ENCODE data around the gene EXOG.

Gene EXOG

GRCh38 chr3:38515367-38515766 is 19.2 kb downstream of the EXOG start:
- Histone ChIP-seq H3K79me1 (ENCODE audit: low read length) (no peaks in the 10 kb centered on the region), H2BK120ac (ENCODE audit: insufficient read depth, low read length, poor library complexity) (no peak overlapping the region), H2BK5ac (ENCODE audit: low read depth, low read length, poor library complexity) (no peak overlapping the region), H2AK5ac (ENCODE audit: low read length) (no peak overlapping the region), H4K12ac (ENCODE audit: low read depth, low read length) (no peak overlapping the region), H4K8ac (ENCODE audit: low read depth, low read length) (no peak overlapping the region), H4K91ac (ENCODE audit: low read depth, low read length) (no peak overlapping the region), H2BK12ac (ENCODE audit: low read length) (no peak overlapping the region), H3K4ac (ENCODE audit: low read depth, low read length) (no peak overlapping the region), H3K4me3 (ENCODE audit: low read depth, low read length) (no peak overlapping the region), H3K79me2 (ENCODE audit: control insufficient read depth, insufficient read depth, low read length, poor library complexity) (no peaks in the 10 kb centered on the region), H3K9me3 (ENCODE audit: insufficient read depth, low read depth, low read length) (peaks cover 2% of the 10 kb centered on the region), H3K27ac (ENCODE audit: low read depth, low read length) (no peak overlapping the region), H3K36me3 (ENCODE audit: control insufficient read depth in 1 of 2, insufficient read depth in 2 of 2, low read length in 2 of 2) (peaks cover 5 to 9% of the 10 kb centered on the region in 2 experiments), H3K4me2 (ENCODE audit: low read length) (no peak overlapping the region), H3K9ac (ENCODE audit: low read length) (no peak overlapping the region), H3K4me1 (ENCODE audit: control insufficient read depth in 1 of 2, insufficient read depth in 2 of 2, low read length in 2 of 2) (no peaks in the 10 kb centered on the region), H3K23ac (ENCODE audit: low read length) (no peak overlapping the region), H2AFZ (ENCODE audit: insufficient read depth, low read length, poor library complexity) (no peak overlapping the region), H3K27me3 (ENCODE audit: insufficient read depth, low read length) (no peaks in the 10 kb centered on the region), H3K18ac (ENCODE audit: low read length) (no peak overlapping the region), H3K14ac (ENCODE audit: low read length) (no peak overlapping the region)
- no CpG with 5 or more reads among the region's 7 CpGs for WGBS (ENCODE audit: extremely low coverage, insufficient coverage, insufficient read length)
- DNase-seq: no peak

- Histone ChIP-seq H2BK120ac (ENCODE audit: insufficient read depth, low read length, poor library complexity) (no peak overlapping the region), H4K12ac (ENCODE audit: low read depth, low read length) (no peak overlapping the region), H3K9ac (ENCODE audit: low read length) (no peak overlapping the region), H3K18ac (ENCODE audit: low read length) (no peak overlapping the region), H3K4ac (ENCODE audit: low read depth, low read length) (no peak overlapping the region), H3K4me2 (ENCODE audit: low read length) (no peak overlapping the region), H2BK5ac (ENCODE audit: low read depth, low read length, poor library complexity) (no peak overlapping the region), H3K9me3 (ENCODE audit: insufficient read depth, low read depth, low read length) (peaks cover 2% of the 10 kb centered on the region), H3K79me1 (ENCODE audit: low read length) (no peaks in the 10 kb centered on the region), H3K27me3 (ENCODE audit: insufficient read depth, low read length) (no peaks in the 10 kb centered on the region), H4K91ac (ENCODE audit: low read depth, low read length) (no peak overlapping the region), H3K4me3 (ENCODE audit: low read depth, low read length) (no peak overlapping the region), H2AFZ (ENCODE audit: insufficient read depth, low read length, poor library complexity) (no peak overlapping the region), H3K4me1 (ENCODE audit: control insufficient read depth in 1 of 2, insufficient read depth in 2 of 2, low read length in 2 of 2) (no peaks in the 10 kb centered on the region), H2AK5ac (ENCODE audit: low read length) (no peak overlapping the region), H3K79me2 (ENCODE audit: control insufficient read depth, insufficient read depth, low read length, poor library complexity) (no peaks in the 10 kb centered on the region), H3K14ac (ENCODE audit: low read length) (no peak overlapping the region), H2BK12ac (ENCODE audit: low read length) (no peak overlapping the region), H3K23ac (ENCODE audit: low read length) (no peak overlapping the region), H4K8ac (ENCODE audit: low read depth, low read length) (no peak overlapping the region), H3K36me3 (ENCODE audit: control insufficient read depth in 1 of 2, insufficient read depth in 2 of 2, low read length in 2 of 2) (peaks cover 5 to 9% of the 10 kb centered on the region in 2 experiments), H3K27ac (ENCODE audit: low read depth, low read length) (no peak overlapping the region)
- no CpG with 5 or more reads among the region's 1 CpG for WGBS (ENCODE audit: extremely low coverage, insufficient coverage, insufficient read length)
- DNase-seq: no peak
Measured at GRCh38 chr3:38516669-38517068, 20.5 kb downstream of the EXOG start.

- peaks cover 2% of the 10 kb centered on the region for H3K9me3 ChIP-seq (ENCODE audit: insufficient read depth, low read depth, low read length)
- no peak overlapping the region for H3K9ac ChIP-seq (ENCODE audit: low read length)
- H3K4me2 ChIP-seq (ENCODE audit: low read length): no peak overlapping the region
- H3K4ac ChIP-seq (ENCODE audit: low read depth, low read length): no peak overlapping the region
- no CpG with 5 or more reads among the region's 1 CpG for WGBS (ENCODE audit: extremely low coverage, insufficient coverage, insufficient read length)
- H2BK5ac ChIP-seq (ENCODE audit: low read depth, low read length, poor library complexity): no peak overlapping the region
- no peak overlapping the region for H4K12ac ChIP-seq (ENCODE audit: low read depth, low read length)
- no peak for DNase-seq
- H3K4me3 ChIP-seq (ENCODE audit: low read depth, low read length): no peak overlapping the region
- no peak overlapping the region for H2AK5ac ChIP-seq (ENCODE audit: low read length)
- no peaks in the 10 kb centered on the region for H3K79me1 ChIP-seq (ENCODE audit: low read length)
- no peaks in the 10 kb centered on the region for H3K4me1 ChIP-seq (ENCODE audit: control insufficient read depth in 1 of 2, insufficient read depth in 2 of 2, low read length in 2 of 2)
- no peak overlapping the region for H3K23ac ChIP-seq (ENCODE audit: low read length)
- no peaks in the 10 kb centered on the region for H3K27me3 ChIP-seq (ENCODE audit: insufficient read depth, low read length)
- H2AFZ ChIP-seq (ENCODE audit: insufficient read depth, low read length, poor library complexity): no peak overlapping the region
- no peak overlapping the region for H2BK120ac ChIP-seq (ENCODE audit: insufficient read depth, low read length, poor library complexity)
- peaks cover 5 to 9% of the 10 kb centered on the region in 2 experiments for H3K36me3 ChIP-seq (ENCODE audit: control insufficient read depth in 1 of 2, insufficient read depth in 2 of 2, low read length in 2 of 2)
- no peak overlapping the region for H3K27ac ChIP-seq (ENCODE audit: low read depth, low read length)
- H2BK12ac ChIP-seq (ENCODE audit: low read length): no peak overlapping the region
- no peaks in the 10 kb centered on the region for H3K79me2 ChIP-seq (ENCODE audit: control insufficient read depth, insufficient read depth, low read length, poor library complexity)
- no peak overlapping the region for H4K8ac ChIP-seq (ENCODE audit: low read depth, low read length)
- no peak overlapping the region for H3K14ac ChIP-seq (ENCODE audit: low read length)
- H3K18ac ChIP-seq (ENCODE audit: low read length): no peak overlapping the region
- no peak overlapping the region for H4K91ac ChIP-seq (ENCODE audit: low read depth, low read length)
Measured at GRCh38 chr3:38519000-38519399, 22.9 kb downstream of the EXOG start.

- Histone ChIP-seq H3K4me1 (ENCODE audit: control insufficient read depth in 1 of 2, insufficient read depth in 2 of 2, low read length in 2 of 2) (no peaks in the 10 kb centered on the region), H2AFZ (ENCODE audit: insufficient read depth, low read length, poor library complexity) (no peak overlapping the region), H2BK12ac (ENCODE audit: low read length) (no peak overlapping the region), H2AK5ac (ENCODE audit: low read length) (no peak overlapping the region), H3K36me3 (ENCODE audit: control insufficient read depth in 1 of 2, insufficient read depth in 2 of 2, low read length in 2 of 2) (peaks cover 6 to 9% of the 10 kb centered on the region in 2 experiments), H3K23ac (ENCODE audit: low read length) (no peak overlapping the region), H2BK5ac (ENCODE audit: low read depth, low read length, poor library complexity) (no peak overlapping the region), H3K4ac (ENCODE audit: low read depth, low read length) (no peak overlapping the region), H3K18ac (ENCODE audit: low read length) (no peak overlapping the region), H4K8ac (ENCODE audit: low read depth, low read length) (no peak overlapping the region), H3K14ac (ENCODE audit: low read length) (no peak overlapping the region), H3K9me3 (ENCODE audit: insufficient read depth, low read depth, low read length) (peaks cover 2% of the 10 kb centered on the region), H3K79me2 (ENCODE audit: control insufficient read depth, insufficient read depth, low read length, poor library complexity) (no peaks in the 10 kb centered on the region), H3K79me1 (ENCODE audit: low read length) (peaks cover 3% of the 10 kb centered on the region), H2BK120ac (ENCODE audit: insufficient read depth, low read length, poor library complexity) (no peak overlapping the region), H4K12ac (ENCODE audit: low read depth, low read length) (no peak overlapping the region), H3K27ac (ENCODE audit: low read depth, low read length) (no peak overlapping the region), H3K4me2 (ENCODE audit: low read length) (no peak overlapping the region), H3K27me3 (ENCODE audit: insufficient read depth, low read length) (no peaks in the 10 kb centered on the region), H4K91ac (ENCODE audit: low read depth, low read length) (no peak overlapping the region), H3K4me3 (ENCODE audit: low read depth, low read length) (no peak overlapping the region), H3K9ac (ENCODE audit: low read length) (no peak overlapping the region)
- WGBS (ENCODE audit: extremely low coverage, insufficient coverage, insufficient read length): no CpG with 5 or more reads among the region's 5 CpGs
- no peak for DNase-seq
Measured at GRCh38 chr3:38519651-38520050, 23.5 kb downstream of the EXOG start.
